Esophagus (tissue), 2 donors: ENCODE results near the gene ECM1. TPM values are rescaled to one million over a fixed set of nuclear protein-coding genes. Genes with fewer than 3 reads are reported as not detected.

Source experiments
- H3K27ac ChIP-seq, 2 donors: one replicate each; pipeline ENCODE4 v1.5.1; 2013; ENCODE audit warnings: low read depth in 2 of 2, mild to moderate bottlenecking in 2 of 2, inconsistent platforms in 1 of 2, low read length in 1 of 2, moderate library complexity in 1 of 2
- H3K27me3 ChIP-seq, 2 donors: one replicate each; pipeline ENCODE4 v1.6.1; 2013; ENCODE audit warnings: low read length in 2 of 2, control low read depth in 1 of 2, mild to moderate bottlenecking in 1 of 2; ENCODE audit not compliant: insufficient read depth in 2 of 2, control insufficient read depth in 1 of 2
- H3K36me3 ChIP-seq, 2 donors: one replicate each; pipeline ENCODE4 v1.6.1; 2013; ENCODE audit warnings: low read length in 1 of 2; ENCODE audit not compliant: control insufficient read depth in 2 of 2, insufficient read depth in 2 of 2
- H3K4me1 ChIP-seq, 2 donors: one replicate each; pipeline ENCODE4 v1.6.1; 2013; ENCODE audit warnings: low read length in 1 of 2; ENCODE audit not compliant: control insufficient read depth in 2 of 2, insufficient read depth in 2 of 2
- H3K4me3 ChIP-seq, 2 donors: one replicate each; pipeline ENCODE4 v1.5.1; 2013; ENCODE audit warnings: low read length in 2 of 2, mild to moderate bottlenecking in 2 of 2, low read depth in 1 of 2, moderate library complexity in 1 of 2
- H3K9me3 ChIP-seq, 2 donors: one replicate each; pipeline ENCODE4 v1.6.1; 2013; ENCODE audit warnings: mild to moderate bottlenecking in 2 of 2, low read depth in 1 of 2, low read length in 1 of 2, moderate library complexity in 1 of 2; ENCODE audit not compliant: control insufficient read depth in 2 of 2, insufficient read depth in 1 of 2
- WGBS, 2 donors: extraction: QIAGEN DNeasy Blood & Tissue Kit; methylation state at CpG; one replicate each; pipeline ENCODE4 v1.1.7; 2013; 5-methylcytosine and 5-hydroxymethylcytosine counted together
- polyA plus RNA-seq, 2 donors: library from polyadenylated mRNA; stranded (reverse); fragments of 200-250 nt; gene quantifications; one replicate each; pipeline ENCODE4 v1.2.3, GENCODE V29; 2013
- donor health status: healthy with polysubstance abuse.
- donor health status: Bipolar disorder and iron deficiency.

Gene ECM1
- 1,000 to 10,000 TPM; 1,189 to 4,054 TPM for polyA plus RNA-seq

- peak within 1 kb of the TSS; percentile 53 to 65 for H3K4me3 ChIP-seq
- 30 to 60% methylated on average over 7 of the region's 7 CpGs for WGBS, 2 donors
- peak within 1 kb of the TSS; percentile 85 to 92 for H3K27ac ChIP-seq
- H3K4me1 ChIP-seq, result peaks cover 2 to 4% of the 10 kb centered on the region in 2 donors
- H3K36me3 ChIP-seq, result peaks cover 8 to 32% of the 10 kb centered on the region in 2 donors
- H3K27me3 ChIP-seq, result no peaks in the 10 kb centered on the region
- no peaks in the 10 kb centered on the region for H3K9me3 ChIP-seq
Measured at GRCh38 chr1:150507912-150508864, at the start of gene ECM1. Gene ECM1, plus strand, starts transcription at chr1:150508109. Its CDS starts 101 bp downstream, at chr1:150508210.

GRCh38 chr1:150464422-150464826 lies 43.5 kb upstream of the ECM1 start:
- Histone ChIP-seq H3K36me3 (peaks cover 0 to 5% of the 10 kb centered on the region in 2 donors), H3K4me3 (no peak overlapping the region), H3K27me3 (no peaks in the 10 kb centered on the region), H3K27ac (peak overlapping the region in 1 of 2 donors; percentile 60), H3K4me1 (no peaks in the 10 kb centered on the region), H3K9me3 (no peaks in the 10 kb centered on the region)
- WGBS, 2 donors, result 36% methylated on average over 4 of the region's 4 CpGs

GRCh38 chr1:150466964-150467363 lies 40.9 kb upstream of the ECM1 start:
- H3K9me3 ChIP-seq, result no peaks in the 10 kb centered on the region
- no peak overlapping the region for H3K4me3 ChIP-seq
- no peak overlapping the region for H3K27ac ChIP-seq
- H3K4me1 ChIP-seq, result no peaks in the 10 kb centered on the region
- peaks cover 12 to 16% of the 10 kb centered on the region in 2 donors for H3K36me3 ChIP-seq
- H3K27me3 ChIP-seq, result no peaks in the 10 kb centered on the region

- no peaks in the 10 kb centered on the region for H3K4me1 ChIP-seq
- H3K27ac ChIP-seq, result peak overlapping the region in 1 of 2 donors; percentile 49
- H3K9me3 ChIP-seq, result peaks cover 0 to 3% of the 10 kb centered on the region in 2 donors
- peaks cover 23 to 27% of the 10 kb centered on the region in 2 donors for H3K36me3 ChIP-seq
- 53 to 78% methylated on average over 1 of the region's 1 CpG for WGBS, 2 donors
- no peaks in the 10 kb centered on the region for H3K27me3 ChIP-seq
- no peak overlapping the region for H3K4me3 ChIP-seq
Measured at GRCh38 chr1:150469291-150469690, 38.6 kb upstream of the ECM1 start.

GRCh38 chr1:150472601-150473200 lies 35.2 kb upstream of the ECM1 start:
- H3K36me3 ChIP-seq, result peaks cover 22 to 23% of the 10 kb centered on the region in 2 donors
- no peaks in the 10 kb centered on the region for H3K4me1 ChIP-seq
- no peak overlapping the region for H3K27ac ChIP-seq
- peaks cover 0 to 3% of the 10 kb centered on the region in 2 donors for H3K9me3 ChIP-seq
- H3K4me3 ChIP-seq, result no peak overlapping the region
- 88 to 94% methylated on average over 10 of the region's 10 CpGs for WGBS, 2 donors
- H3K27me3 ChIP-seq, result no peaks in the 10 kb centered on the region

- Histone ChIP-seq H3K27ac (peak overlapping the region in 1 of 2 donors; percentile 19), H3K36me3 (peaks cover 22 to 23% of the 10 kb centered on the region in 2 donors), H3K4me1 (no peaks in the 10 kb centered on the region), H3K27me3 (no peaks in the 10 kb centered on the region), H3K9me3 (peaks cover 0 to 3% of the 10 kb centered on the region in 2 donors), H3K4me3 (no peak overlapping the region)
- 81 to 86% methylated on average over 4 of the region's 4 CpGs for WGBS, 2 donors
Measured at GRCh38 chr1:150473659-150474058, 34.2 kb upstream of the ECM1 start.

GRCh38 chr1:150474869-150475268 lies 33.0 kb upstream of the ECM1 start:
- H3K27ac ChIP-seq, result no peak overlapping the region
- H3K4me3 ChIP-seq, result no peak overlapping the region
- WGBS, 2 donors, result 72 to 74% methylated on average over 4 of the region's 4 CpGs
- peaks cover 0 to 3% of the 10 kb centered on the region in 2 donors for H3K9me3 ChIP-seq
- peaks cover 22 to 23% of the 10 kb centered on the region in 2 donors for H3K36me3 ChIP-seq
- no peaks in the 10 kb centered on the region for H3K27me3 ChIP-seq
- no peaks in the 10 kb centered on the region for H3K4me1 ChIP-seq

GRCh38 chr1:150476754-150477153 lies 31.2 kb upstream of the ECM1 start:
- no peak overlapping the region for H3K4me3 ChIP-seq
- H3K9me3 ChIP-seq, result peaks cover 0 to 3% of the 10 kb centered on the region in 2 donors
- H3K27ac ChIP-seq, result peak overlapping the region; percentile 58 to 91
- no peaks in the 10 kb centered on the region for H3K27me3 ChIP-seq
- 65 to 71% methylated on average over 3 of the region's 3 CpGs for WGBS, 2 donors
- H3K4me1 ChIP-seq, result no peaks in the 10 kb centered on the region
- peaks cover 12 to 13% of the 10 kb centered on the region in 2 donors for H3K36me3 ChIP-seq

GRCh38 chr1:150477320-150477719 lies 30.6 kb upstream of the ECM1 start:
- H3K9me3 ChIP-seq, result peaks cover 0 to 3% of the 10 kb centered on the region in 2 donors
- 39 to 61% methylated on average over 1 of the region's 1 CpG for WGBS, 2 donors
- H3K4me1 ChIP-seq, result no peaks in the 10 kb centered on the region
- peaks cover 6 to 7% of the 10 kb centered on the region in 2 donors for H3K36me3 ChIP-seq
- H3K27ac ChIP-seq, result peak overlapping the region; percentile 58 to 91
- no peak overlapping the region for H3K4me3 ChIP-seq
- H3K27me3 ChIP-seq, result no peaks in the 10 kb centered on the region
